ENCODE measurements around the gene GPRC5D.

Gene GPRC5D

DNA sequence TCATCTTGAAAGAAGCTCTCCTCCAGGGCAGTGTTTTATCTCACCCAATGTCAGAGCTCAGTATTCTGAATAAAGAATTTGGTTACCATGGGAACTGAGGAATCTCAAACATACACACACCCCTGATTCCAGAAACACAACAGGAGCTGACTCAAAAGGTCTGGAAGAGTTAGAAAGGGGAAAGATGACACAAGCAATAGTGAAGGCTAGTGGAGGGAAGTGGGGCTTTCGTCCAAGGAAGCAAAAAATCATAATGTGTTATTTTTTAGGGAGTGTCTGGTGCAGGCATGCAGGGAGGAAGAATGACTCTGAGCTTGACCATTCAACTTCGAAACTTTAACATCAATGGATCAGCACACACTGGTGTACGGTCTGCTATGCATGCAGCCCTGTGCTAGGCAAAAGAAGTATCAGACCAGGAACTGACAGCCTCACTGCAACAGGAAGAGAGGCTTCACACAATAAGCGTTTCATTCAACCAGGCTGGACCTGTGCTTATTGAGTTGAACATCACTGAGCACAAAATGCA lies 27.8 kb upstream of the GPRC5D start:
- peak; percentile 90 for DNase-seq (ENCODE audit: low read depth)

- no peak for DNase-seq (ENCODE audit: low read depth)
These were observed 27.2 kb upstream of the GPRC5D start for GRCh38 chr12:12979126-12979525.

- no peak for DNase-seq (ENCODE audit: low read depth)
These were observed 25.3 kb upstream of the GPRC5D start for GRCh38 chr12:12977231-12977630.

- peak; percentile 78 for DNase-seq (ENCODE audit: low read depth)
These were observed 24.4 kb upstream of the GPRC5D start for GRCh38 chr12:12976366-12976765.

DNA sequence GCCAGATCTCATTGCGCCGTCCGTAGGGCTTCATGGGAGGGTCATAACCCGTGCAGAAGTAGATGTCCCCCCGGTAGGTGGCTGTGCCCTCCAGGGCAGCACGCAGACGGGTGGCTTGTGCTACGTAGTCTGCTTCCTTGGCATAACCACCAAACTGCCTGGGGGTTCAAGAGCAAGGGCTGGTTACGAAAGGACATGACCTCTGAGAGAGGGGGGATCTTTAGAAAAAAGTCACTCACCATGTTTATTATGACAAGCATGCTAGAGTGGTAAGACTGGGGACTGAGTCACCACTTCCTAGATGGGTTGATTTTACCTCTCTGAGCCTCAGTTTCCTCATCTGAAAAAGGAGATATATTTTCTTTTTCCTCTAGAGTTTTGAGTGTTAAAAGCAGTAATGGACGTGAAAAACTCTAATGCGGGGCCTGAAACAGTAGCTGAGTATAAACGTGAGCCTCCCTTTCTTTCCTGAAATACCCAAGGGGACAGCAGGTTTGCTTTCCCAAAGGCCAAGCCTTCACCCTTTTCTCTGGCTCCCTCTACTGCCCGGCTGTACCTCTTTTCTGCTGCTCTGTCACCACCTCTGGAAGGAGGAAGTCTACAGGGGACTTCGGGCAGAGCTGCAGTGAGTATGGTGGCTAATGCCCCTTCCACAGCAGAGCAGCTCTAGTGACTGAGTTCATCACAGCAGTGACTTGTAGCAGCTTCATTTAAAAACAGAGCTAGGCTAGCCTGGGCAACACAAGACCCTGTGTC lies 23.5 kb upstream of the GPRC5D start:
- DNase-seq (ENCODE audit: low read depth), result peak; percentile 57

DNA sequence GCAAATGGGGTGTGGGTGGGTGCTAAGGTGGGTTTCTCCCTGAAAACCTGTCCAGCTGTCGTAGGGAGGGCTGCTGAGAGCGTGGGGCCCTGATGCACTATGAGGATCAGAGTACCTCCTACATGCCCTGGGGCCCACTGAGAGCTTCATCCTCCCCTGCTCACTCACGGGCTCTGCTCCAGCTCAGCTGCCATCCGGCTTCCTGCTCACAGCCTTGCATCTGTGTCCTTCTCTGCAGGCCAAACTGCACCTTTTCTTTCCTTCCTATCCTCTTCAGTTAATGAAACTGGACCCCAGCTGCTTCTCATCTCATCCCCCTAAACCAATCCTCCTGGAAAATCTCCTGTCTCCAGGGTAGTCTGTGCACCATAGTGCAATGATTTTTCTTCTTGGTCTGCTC lies 22.2 kb upstream of the GPRC5D start:
- DNase-seq (ENCODE audit: low read depth), result no peak

DNA sequence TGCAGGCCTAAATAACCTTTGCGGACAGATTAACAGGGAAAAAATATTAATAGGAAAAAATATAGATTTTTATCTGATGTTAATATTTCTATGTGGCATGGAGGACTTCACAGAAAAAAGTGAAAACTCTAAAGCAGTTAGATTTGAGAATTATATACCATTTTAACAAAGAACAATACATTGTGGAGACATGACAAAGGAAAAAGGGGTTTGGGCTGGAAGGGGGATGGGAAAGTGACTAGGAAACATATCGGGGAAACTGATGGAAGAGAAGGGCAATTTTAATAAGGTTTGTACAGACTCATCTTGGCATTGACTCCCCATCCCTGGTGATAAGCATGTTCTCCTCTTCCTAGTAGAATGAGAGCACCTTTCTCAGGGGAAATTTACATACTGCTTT lies 21.0 kb upstream of the GPRC5D start:
- DNase-seq (ENCODE audit: low read depth), result no peak

DNA sequence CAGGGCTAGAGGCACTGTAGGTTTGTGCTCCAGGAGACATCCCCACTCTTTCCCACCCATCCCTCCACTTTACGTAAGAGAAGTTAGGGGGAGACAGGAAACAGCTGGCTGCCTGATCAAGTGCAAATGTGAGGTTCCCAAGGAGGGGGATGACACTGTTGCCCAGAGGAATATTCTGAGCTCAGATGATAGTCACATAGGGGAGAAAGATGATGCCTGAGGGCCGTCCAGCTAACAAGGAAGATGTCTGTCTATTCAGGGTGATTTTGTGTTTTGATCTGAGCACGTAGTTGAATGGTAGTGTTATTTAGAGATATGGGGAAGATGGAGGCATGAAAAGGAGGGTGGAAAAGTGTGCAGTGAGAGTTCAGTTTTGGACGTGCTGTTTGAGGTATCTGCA lies 13.9 kb upstream of the GPRC5D start:
- no peak for DNase-seq (ENCODE audit: low read depth)

- no peak for DNase-seq (ENCODE audit: low read depth)
These were observed 12.3 kb upstream of the GPRC5D start for GRCh38 chr12:12964255-12964654.

DNA sequence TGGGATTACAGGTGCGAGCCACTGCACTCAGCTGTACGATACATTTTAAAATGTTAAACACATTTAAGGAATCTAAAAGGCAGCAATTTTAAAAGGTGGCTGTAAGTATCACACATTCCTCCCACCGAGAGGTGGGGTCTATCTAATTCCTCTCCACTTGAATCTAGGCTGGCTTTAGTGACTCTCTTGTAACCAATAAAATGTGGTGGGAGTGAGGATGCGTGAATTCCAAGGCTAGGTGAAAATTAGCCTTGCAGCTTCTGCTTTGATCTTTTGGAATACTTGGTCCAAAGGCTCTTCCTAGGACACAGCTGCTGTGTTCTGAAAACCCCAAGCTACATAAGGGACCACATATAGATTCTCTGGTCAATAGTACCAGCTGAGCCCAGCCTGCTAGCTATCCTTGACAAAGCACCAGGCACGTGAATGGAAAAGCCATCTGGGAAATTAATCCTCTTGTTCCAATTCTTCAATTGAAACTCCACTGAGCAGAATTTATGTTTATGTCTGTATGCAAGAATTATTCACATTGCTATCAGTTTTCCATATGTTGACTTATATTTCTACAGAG lies 8.8 kb upstream of the GPRC5D start:
- DNase-seq (ENCODE audit: low read depth), result no peak

GRCh38 chr12:12958886-12959285 lies 6.9 kb upstream of the GPRC5D start:
- DNase-seq (ENCODE audit: low read depth), result no peak

DNA sequence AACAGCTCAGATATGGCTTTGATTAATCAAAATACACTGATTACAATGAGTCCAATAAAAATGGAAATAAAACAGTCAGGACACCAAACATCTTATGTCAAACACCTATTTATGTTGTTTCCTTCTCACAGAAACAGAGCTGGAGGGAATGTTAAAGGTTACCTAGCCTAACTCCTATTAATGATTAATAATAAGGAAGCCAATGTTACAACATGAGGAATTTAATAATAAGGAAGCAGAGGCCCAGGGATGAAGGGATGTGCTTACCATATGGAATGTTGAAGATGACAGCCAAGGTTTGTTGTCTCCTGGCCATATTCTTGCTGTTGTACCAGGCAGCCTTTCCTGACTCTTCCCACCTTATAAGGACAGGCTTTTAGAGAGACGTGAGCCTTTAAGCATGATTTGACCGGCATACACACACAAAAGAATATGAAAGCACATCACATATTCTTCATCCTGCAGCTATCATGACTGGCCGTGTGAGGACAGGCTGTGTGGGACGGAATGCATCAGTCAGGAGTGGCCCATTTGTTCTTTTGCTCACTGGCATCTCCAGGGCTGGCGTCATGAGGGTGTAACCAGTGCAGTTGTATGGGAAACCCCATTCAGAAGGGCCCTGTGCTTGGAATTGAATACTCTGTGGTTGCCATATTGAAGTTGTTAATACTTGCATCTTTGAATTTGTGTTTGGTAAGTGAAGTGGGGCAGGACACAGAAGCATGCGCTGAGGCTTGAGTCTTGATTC lies 3.1 kb upstream of the GPRC5D start:
- DNase-seq (ENCODE audit: low read depth), result no peak

GRCh38 chr12:12954356-12954755 lies 2.4 kb upstream of the GPRC5D start:
- DNase-seq (ENCODE audit: low read depth), result no peak

GRCh38 chr12:12951504-12951903 lies 466 bp downstream of the GPRC5D start:
- DNase-seq (ENCODE audit: low read depth), result no peak

- no peak for DNase-seq (ENCODE audit: low read depth)
These were observed 4.1 kb downstream of the GPRC5D start for GRCh38 chr12:12947902-12948301.

- DNase-seq (ENCODE audit: low read depth), result no peak
These were observed 5.1 kb downstream of the GPRC5D start for GRCh38 chr12:12946686-12947355.

GRCh38 chr12:12945591-12945990 lies 6.4 kb downstream of the GPRC5D start:
- DNase-seq (ENCODE audit: low read depth), result no peak

- no peak for DNase-seq (ENCODE audit: low read depth)
These were observed 8.2 kb downstream of the GPRC5D start for GRCh38 chr12:12943586-12944260.

DNA sequence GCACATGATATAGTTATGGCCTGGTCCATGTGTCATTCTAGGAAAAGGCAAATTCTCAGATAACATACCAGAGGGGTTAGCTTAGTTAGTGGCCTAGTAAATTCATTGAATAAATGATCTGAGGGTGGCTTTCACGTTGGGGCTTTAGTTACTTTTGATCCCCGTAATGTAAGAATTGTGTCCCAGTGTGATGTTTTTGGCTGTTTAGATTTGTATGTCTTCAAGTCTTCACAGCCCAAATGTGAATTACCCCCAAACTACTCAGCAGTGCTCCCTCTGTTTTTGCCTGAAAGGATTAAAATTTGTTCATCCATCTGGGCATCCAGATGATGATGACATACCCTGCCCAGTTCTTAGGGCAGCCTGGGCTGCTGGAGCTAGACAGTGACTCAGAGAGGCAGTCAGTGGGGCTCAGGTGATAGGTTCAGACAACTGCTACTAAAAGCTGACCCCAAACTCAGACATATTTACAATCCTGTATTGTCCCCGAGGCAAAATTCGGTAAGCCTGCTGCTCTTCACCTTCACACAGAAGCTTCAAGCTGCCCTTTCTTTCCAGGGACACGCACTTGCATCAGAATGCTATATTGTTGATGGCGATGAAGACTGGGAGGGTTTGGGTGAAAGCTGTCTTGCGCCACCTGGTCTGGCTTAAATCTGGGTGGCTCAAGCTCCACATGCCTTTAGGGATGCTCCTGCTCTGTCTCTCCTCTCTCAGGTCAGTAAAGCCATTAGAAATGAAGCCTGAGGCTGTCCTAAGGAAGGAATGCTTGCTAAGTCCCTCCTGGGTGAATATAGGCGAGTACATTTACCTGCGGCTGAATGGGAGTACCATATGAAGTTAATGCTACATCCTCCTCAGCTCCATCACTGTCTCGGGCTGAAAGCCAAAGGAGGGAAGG lies 10.3 kb downstream of the GPRC5D start:
- DNase-seq (ENCODE audit: low read depth), result no peak

DNA sequence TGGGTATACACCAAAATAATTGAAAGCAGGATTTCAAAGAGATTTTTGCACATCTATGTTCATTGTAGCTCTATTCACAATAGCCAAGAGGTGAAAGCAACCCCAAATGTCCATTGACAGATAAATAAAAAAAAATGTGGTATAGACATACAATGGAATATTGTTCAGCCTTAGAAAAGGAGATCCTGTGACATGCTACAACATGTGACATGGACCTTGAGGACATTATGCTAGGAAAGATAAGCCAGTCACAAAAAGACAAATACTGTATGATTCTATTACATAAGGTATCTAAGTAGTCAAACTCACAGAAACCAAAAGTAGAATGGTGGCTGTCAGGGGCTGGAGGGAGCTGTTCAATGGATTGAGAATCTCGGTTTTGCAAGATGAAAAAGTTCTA lies 12.1 kb downstream of the GPRC5D start:
- no peak for DNase-seq (ENCODE audit: low read depth)

- DNase-seq (ENCODE audit: low read depth), result no peak
These were observed 13.4 kb downstream of the GPRC5D start for GRCh38 chr12:12938541-12938940.

All from HS-27A (cell line).